GM19463 (cell line): ENCODE data around the gene COQ10B.

Source experiments
- ATAC-seq: cut with Tn5 transposase; IDR thresholded peaks from one replicate; pipeline ENCODE4 v1.9.1; 2021; ENCODE audit warnings: mild to moderate bottlenecking, moderate library complexity; ENCODE audit not compliant: unreplicated experiment

Gene COQ10B

DNA sequence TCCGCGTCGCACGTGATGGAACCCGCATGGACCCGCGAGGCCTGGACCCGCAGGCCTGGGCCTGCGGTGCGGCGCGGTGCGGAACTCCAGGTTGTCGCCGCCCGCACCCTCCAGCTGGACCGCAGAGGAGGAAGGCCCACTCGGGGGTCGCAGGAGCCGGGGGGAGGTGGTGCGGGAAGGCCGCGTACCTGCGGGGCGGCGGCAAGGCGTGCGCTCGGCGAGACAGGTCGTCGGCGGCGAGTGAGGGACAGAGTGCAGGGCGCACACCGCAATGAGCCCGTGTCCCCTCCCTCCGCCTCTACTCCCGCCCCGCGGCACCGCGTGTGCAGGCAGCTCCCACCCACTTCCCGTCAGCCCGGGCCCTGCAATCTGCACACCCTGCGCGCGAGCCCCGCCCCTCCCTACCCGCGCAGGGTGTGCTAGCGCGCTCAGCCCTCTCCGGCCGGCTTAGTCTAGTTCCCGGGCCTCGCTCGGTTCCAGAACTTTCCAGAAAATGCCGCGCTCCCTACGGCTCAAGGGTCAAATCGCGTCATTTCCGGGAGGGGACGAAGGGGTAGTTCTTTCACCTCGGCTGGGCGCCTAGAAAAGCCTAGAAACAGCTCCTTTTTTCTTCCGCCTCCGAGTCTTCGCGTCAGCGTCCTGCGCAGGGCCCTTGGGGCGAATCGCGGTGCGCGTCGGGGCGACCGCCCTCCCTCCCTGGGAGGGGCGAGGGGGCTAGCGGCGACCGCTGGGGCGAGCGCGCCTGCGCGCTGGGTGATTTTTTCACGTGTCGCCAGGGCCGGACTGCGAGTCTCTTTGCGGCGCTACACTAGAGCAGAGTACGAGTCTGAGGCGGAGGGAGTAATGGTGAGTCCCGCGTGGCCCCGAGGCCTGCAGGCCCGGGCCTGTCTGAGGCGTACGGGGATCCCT lies 46.5 kb downstream of the COQ10B start, which contains the start of the genes HSPD1 and HSPE1:
TSS of gene HSPD1 (minus strand) at position 247 of the 909 bp plus-strand sequence. CDS start 992 bp downstream, outside the sequence.
TSS of gene HSPE1 (plus strand) at position 786 of the 909 bp plus-strand sequence. CDS start at position 844, 58 bp downstream.
- ATAC-seq = peak; percentile 80

DNA sequence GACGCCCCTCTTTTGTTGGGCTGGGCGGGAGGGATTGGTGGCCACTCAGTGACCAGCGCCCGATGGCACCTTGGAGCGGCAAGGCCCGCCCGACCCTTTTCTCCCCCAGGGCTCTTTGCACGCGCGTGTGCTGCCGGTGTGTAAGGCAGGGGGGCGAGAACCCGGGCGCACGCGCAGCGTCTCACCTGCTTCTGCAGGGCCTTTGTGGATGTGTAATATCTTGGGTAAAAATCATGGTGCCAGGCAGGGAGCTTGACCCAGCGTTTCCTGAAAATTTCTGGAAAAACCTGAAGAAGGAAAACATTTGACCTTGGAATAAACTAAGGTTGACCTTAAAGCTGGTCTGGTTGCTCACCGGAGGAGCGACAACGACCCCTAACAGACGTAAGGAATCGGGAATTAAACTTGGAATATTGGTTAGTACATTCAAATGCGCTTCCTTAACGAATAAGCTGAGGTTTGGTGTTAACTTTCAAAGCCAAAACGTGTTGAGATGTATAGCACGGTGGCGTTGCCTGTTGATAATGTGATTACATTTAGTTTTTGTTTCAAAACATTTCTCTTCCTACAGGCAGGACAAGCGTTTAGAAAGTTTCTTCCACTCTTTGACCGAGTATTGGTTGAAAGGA lies 47.3 kb downstream of the COQ10B start:
- no peak for ATAC-seq

DNA sequence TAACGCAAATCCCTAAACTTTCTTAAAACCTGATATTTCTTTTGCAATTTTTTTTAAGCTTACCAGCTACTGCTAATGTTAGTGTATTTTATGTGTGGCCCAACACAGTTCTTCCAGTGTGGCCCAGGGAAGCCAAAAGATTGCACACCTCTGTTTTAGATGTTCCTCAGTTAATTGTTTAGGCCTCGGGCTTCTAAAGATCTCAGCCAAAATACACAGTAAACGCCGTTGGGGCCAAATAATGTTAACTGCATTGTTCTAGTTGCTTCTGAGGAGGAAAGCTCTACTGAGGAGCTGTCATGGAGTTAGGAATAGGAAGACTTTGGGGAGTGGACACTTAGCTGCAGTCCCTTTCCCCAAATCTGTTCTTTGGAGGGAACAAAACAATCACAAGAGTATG lies 48.8 kb downstream of the COQ10B start:
- ATAC-seq = no peak

DNA sequence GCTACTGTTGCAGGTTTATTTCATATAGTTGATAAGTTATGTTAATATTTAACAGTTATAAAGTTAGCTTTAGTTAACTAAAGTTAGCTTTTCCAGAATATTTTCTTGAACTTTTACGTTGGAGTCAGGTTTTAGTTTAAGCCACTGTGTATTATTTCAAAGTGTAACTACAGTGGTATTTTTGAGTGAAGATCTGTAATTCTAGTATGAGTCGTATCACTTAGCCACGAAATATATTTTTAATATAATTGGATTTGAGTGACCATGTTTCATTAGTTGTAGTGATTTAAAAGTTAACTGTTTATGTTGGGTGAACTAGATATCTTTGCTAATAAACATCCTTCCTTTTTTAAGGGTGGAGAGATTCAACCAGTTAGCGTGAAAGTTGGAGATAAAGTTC lies 49.3 kb downstream of the COQ10B start:
- ATAC-seq = no peak

DNA sequence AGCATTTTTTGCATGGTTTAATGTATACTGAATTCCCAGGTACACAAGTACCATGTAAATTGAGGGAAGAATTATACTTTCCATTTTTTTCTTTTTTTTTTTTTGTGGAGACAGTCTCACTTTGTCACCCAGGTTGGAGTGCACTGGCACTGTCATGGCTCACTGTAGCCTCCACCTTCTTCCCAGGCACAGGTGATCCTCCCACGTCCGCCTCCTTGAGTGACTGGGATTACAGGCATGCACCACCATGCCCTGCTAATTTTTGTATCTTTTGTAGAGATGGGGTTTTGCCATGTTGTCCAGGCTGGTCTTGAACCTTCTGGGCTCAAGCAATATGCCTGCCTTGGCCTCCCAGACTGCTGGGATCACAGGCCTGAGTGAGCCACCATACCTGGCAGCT lies 50.6 kb downstream of the COQ10B start:
- no peak for ATAC-seq

DNA sequence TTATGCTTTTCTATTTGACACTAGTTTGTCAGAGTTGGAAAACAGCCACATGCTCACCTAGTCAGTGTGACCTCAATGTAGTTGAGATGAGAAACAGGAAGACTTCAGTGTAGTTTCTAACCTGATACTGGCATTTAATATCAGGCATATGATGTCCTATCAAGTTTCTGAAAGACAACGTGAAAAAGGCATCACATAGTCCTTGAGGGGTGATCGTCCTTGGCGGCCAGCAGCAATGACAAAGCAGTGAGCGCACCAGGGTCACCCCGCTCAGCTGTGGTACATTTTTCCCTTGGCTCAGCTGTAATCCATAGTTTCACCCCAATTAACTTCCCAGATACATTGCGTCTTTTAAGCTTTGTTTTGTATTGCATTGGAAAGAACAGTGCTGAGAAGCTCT lies 51.2 kb downstream of the COQ10B start:
- ATAC-seq = no peak

DNA sequence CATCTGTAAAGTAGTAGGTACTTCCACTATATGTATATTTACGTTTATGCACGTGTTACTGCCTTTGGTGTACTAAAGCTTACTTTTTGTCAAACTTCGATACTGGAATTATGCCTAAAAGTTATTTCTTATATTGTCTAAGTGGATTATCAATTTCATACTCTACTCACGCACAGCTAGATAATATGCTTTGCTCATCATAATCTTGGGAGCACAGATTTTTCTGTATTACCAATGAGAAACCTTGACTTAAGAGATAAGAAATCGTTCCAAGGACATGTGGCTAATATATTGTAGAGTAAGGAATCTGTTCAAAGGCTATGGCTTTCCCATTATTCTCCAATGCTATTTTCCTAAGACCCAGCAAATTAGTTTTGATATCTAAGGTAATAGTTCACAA lies 53.3 kb downstream of the COQ10B start:
- no peak for ATAC-seq

DNA sequence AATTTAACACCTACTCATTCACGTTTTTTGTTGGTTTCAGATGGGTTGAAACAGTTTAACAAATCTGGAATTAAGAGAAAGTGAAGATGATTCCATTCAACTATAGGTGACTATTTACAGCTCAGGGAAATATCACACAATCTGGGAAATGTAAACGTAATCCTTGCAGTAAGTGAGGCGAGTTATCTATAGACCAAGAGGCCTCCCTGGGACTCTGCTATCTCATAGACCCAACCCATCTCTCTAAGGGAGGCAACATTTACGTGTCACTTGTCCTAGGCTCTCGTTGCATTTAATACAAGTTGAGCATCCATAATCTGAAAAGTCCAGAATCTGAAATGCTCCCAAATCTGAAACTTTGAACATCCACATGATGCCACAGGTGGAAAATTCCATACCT lies 60.6 kb downstream of the COQ10B start:
- ATAC-seq = no peak

DNA sequence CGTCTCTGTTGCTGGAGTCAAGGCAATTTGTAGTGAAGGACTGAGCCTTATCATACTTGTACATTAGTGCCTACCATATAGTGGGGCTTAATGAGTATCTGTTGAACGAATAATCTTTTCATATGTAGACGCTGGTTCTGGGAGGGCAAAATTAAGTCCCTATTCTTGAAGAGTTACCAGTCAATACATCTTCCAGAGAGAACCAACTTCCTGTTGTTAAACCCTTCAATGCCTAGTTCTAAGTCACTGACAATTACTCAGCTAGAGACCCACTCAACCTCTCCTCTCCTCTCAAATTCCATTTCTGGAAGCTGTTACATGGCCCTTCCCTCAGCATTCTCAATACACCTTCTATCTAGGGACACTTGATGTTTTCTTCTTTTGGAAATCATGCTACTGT lies 61.4 kb downstream of the COQ10B start:
- ATAC-seq = no peak

DNA sequence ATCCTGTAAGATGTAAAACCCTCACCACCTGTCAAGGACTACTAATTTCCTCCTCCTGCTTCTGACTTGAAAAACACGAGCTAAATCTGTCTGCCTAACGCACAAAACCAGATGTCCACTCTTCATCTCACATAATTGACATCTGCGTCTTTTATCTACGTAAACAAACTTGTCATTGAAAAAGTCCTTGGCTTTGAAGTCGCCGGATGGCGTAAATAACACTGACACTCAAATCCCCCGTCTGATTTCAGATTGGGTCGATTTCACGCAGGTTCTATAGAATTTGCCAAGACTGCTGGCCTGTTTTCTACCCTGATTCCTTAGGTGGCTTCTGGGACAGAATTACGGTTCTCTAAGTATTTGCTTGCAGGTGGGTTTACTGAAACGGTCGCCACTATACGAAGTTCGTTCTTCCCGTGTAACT lies 62.0 kb downstream of the COQ10B start:
- ATAC-seq = no peak

DNA sequence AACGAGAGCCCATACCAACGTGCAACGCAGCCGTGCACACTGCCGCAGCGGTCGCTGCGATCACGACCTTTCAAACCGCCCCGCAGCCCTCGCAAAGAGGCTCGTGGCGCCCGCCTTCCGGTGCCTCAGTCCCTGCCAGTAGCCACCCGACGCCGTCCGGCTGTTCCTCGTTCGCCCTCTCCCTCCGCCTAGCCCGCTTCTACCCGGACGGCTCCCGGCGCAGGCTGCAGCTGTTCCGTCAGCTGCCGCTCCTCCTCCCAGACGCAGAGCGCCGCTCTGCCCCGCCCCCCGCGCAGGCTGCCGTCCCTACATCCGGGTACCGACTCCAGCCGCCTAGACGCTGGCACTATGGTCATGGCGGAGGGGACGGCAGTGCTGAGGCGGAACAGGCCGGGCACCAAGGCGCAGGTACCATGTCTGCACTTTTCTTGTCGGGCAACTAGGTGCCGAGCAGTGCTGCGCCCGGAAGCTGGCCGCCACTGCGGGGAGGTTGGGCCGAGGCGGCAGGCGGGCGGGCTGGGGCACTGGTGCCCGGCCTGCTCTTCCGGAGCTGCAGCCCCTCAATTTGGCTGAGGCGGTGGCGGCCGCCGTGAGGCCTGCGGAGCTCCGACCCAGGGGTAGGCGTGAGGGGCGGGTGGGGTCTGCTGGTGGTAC lies 62.5 kb downstream of the COQ10B start, which contains the start of gene MOB4:
TSS of gene MOB4 (plus strand) at position 328 of the 654 bp plus-strand sequence. CDS start at position 349, 21 bp downstream.
- ATAC-seq = peak; percentile 92

DNA sequence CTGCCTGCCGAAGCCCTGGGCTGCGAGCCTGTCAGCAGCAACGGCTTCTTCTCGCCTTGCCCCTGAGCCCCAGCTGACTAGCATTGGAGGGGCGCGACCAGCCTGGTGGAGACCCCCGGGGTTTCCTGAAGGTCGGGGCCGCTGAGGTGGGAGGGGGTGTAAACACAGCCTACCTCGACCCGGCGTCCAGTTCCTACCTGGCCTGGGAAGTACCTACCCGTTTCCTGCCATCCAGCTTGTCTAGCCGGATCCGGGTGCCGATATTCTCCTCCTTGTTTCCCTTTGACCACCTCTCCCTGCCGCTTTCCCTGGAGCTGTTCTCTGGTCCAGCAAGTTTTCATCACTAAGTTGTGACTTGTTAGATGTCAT lies 63.0 kb downstream of the COQ10B start:
- peak; percentile 3 for ATAC-seq

DNA sequence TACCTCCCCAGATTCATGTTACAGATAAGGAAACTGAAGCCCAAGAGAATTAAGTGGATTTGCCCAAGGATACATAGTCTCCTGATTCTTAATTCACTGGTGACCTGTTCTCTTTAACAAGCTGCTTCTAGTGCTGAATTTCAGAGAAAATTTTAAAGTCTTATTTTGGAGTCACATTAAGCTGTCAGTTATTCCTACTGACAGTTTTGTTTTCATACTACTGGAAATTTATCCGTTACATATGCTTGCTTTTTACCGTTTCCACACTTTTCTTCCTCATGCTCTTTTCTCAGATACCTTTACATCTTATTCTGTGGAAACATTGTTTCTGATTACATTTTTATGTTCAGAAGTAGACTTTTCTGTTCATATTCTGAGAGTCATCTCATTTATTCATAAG lies 63.8 kb downstream of the COQ10B start:
- no peak for ATAC-seq
